Liver (tissue), 9 donors: ENCODE data around the gene GSE1. TPM values are rescaled to one million over a fixed set of nuclear protein-coding genes. Genes with fewer than 3 reads are reported as not detected.

Experiments used
- DNase-seq: peaks from one replicate; pipeline ENCODE4 v3.0.0-alpha.2; 2017; ENCODE audit warnings: low spot score
- H3K27ac ChIP-seq, 2 donors: one replicate each; pipeline ENCODE4 v1.7.0; 2013; ENCODE audit warnings: inconsistent platforms in 2 of 2, low read length in 2 of 2, control low read depth in 1 of 2, low read depth in 1 of 2, mild to moderate bottlenecking in 1 of 2
- H3K27me3 ChIP-seq, 4 donors: one replicate each; pipeline versions ENCODE4 v1.6.1 to v1.7.0; 2013; ENCODE audit warnings: low read length in 3 of 4, inconsistent platforms in 1 of 4, mild to moderate bottlenecking in 1 of 4, moderate library complexity in 1 of 4; ENCODE audit not compliant: control insufficient read depth in 4 of 4, insufficient read depth in 4 of 4
- H3K36me3 ChIP-seq, 4 donors: one replicate each; pipeline versions ENCODE4 v1.6.1 to v1.7.0; 2013; ENCODE audit warnings: low read length in 3 of 4, mild to moderate bottlenecking in 3 of 4, low read depth in 1 of 4, moderate library complexity in 1 of 4; ENCODE audit not compliant: control insufficient read depth in 4 of 4, insufficient read depth in 3 of 4
- H3K4me1 ChIP-seq, 4 donors: one replicate each; pipeline versions ENCODE4 v1.6.1 to v1.7.0; 2013; ENCODE audit warnings: low read length in 3 of 4, mild to moderate bottlenecking in 3 of 4, moderate library complexity in 1 of 4; ENCODE audit not compliant: control insufficient read depth in 4 of 4, insufficient read depth in 4 of 4
- H3K4me3 ChIP-seq, 3 donors: one replicate each; pipeline versions ENCODE4 v1.6.1 to v1.7.0; 2013; ENCODE audit warnings: low read length in 3 of 3, control low read depth in 1 of 3, low read depth in 1 of 3, mild to moderate bottlenecking in 1 of 3
- H3K9ac ChIP-seq, 2 donors: one replicate each; pipeline ENCODE4 v1.7.0; 2013; ENCODE audit warnings: low read length in 2 of 2, mild to moderate bottlenecking in 2 of 2, moderate library complexity in 2 of 2, control low read depth in 1 of 2, low read depth in 1 of 2
- H3K9me3 ChIP-seq, 4 donors: one replicate each; pipeline versions ENCODE4 v1.6.1 to v1.7.0; 2013; ENCODE audit warnings: low read length in 3 of 4; ENCODE audit not compliant: control insufficient read depth in 4 of 4
- CTCF ChIP-seq: fragments of 150-350 bp; IDR thresholded peaks from 2 replicates; pipeline ENCODE4 v1.5.1; 2017; ENCODE audit warnings: improper control_type of control experiment, low read depth, low read length; ENCODE audit not compliant: missing input control
- GABPA ChIP-seq, 2 donors: IDR thresholded peaks in 1 of 2; conservative IDR thresholded peaks in 1 of 2; 2 replicates each; pipeline ENCODE4 v1.6.1; 2016; ENCODE audit warnings: antibody characterized with exemption in 2 of 2, mild to moderate bottlenecking in 1 of 2, moderate library complexity in 1 of 2
- HNF4G ChIP-seq: IDR thresholded peaks from 2 replicates; pipeline ENCODE4 v1.6.1; 2016; ENCODE audit warnings: antibody characterized with exemption
- MAX ChIP-seq: IDR thresholded peaks from 2 replicates; pipeline ENCODE4 v1.6.1; 2016; ENCODE audit warnings: antibody characterized with exemption
- NR2F2 ChIP-seq: IDR thresholded peaks from 2 replicates; pipeline ENCODE4 v1.6.1; 2016; ENCODE audit warnings: antibody characterized with exemption
- RAD21 ChIP-seq, 2 donors: IDR thresholded peaks; 2 replicates each; pipeline ENCODE4 v1.6.1; 2016; ENCODE audit warnings: antibody characterized with exemption in 2 of 2, mild to moderate bottlenecking in 2 of 2
- REST ChIP-seq: IDR thresholded peaks from 2 replicates; pipeline ENCODE4 v1.6.1; 2016; ENCODE audit warnings: antibody characterized with exemption, mild to moderate bottlenecking
- RXRA ChIP-seq, 2 donors: IDR thresholded peaks; 2 replicates each; pipeline ENCODE4 v1.6.1; 2017 to 2018; ENCODE audit warnings: antibody characterized with exemption in 2 of 2, mild to moderate bottlenecking in 1 of 2
- SP1 ChIP-seq: IDR thresholded peaks from 2 replicates; pipeline ENCODE4 v1.6.1; 2018; ENCODE audit warnings: antibody characterized with exemption, mild to moderate bottlenecking
- YY1 ChIP-seq: IDR thresholded peaks from 2 replicates; pipeline ENCODE4 v1.6.1; 2016; ENCODE audit warnings: antibody characterized with exemption, mild to moderate bottlenecking
- ZBTB33 ChIP-seq: IDR thresholded peaks from 2 replicates; pipeline ENCODE4 v1.6.1; 2016; ENCODE audit warnings: antibody characterized with exemption
- WGBS: extraction: QIAGEN DNeasy Blood & Tissue Kit; methylation state at CpG from one replicate; pipeline ENCODE4 v1.1.7; 2013; 5-methylcytosine and 5-hydroxymethylcytosine counted together
- polyA plus RNA-seq, 2 donors: library from polyadenylated mRNA; stranded (reverse) in 1 of 2; unstranded in 1 of 2; fragments of 200-250 nt in 1 of 2; fragments of >200 nt in 1 of 2; fragmentation: Nextera tagmentation in 1 of 2; extraction: Ambion mirVana in 1 of 2; gene quantifications; one replicate each; pipeline versions ENCODE4 v1.2.1 to v1.2.3, GENCODE V29; 2013 to 2015
- total RNA-seq, 2 donors: library from RNA; depleted of rRNA; stranded (reverse); fragments of >200 nt; gene quantifications; one replicate each; pipeline ENCODE4 v1.2.3, GENCODE V29; 2014
- donor health status: healthy.
- donor health status: healthy.
- donor health status: healthy.
- donor health status: healthy.
- donor health status: healthy.

The GSE1 gene
- total and polyA plus RNA-seq, 4 donors: 9.9 to 37.7 (median 25.2) TPM

GRCh38 chr16:85715169-85716021, 102.3 kb downstream of the GSE1 start:
- H3K4me3 ChIP-seq: no peak overlapping the region
- no peak overlapping the region for H3K9ac ChIP-seq
- no peak for TF ChIP-seq MAX
- peak; percentile 57 for TF ChIP-seq NR2F2
- WGBS: 75% methylated on average over 22 of the region's 22 CpGs
- H3K36me3 ChIP-seq: no peaks in the 10 kb centered on the region
- no peak overlapping the region for H3K27ac ChIP-seq
- peaks cover 0 to 5% (median 0%) of the 10 kb centered on the region in 4 donors for H3K9me3 ChIP-seq
- H3K4me1 ChIP-seq: peaks cover 2 to 16% (median 5%) of the 10 kb centered on the region in 4 donors
- DNase-seq: no peak
- no peaks in the 10 kb centered on the region for H3K27me3 ChIP-seq

GRCh38 chr16:85716022-85716679, 103.0 kb downstream of the GSE1 start:
- Histone ChIP-seq H3K36me3 (no peaks in the 10 kb centered on the region), H3K9me3 (peaks cover 0 to 5% (median 0%) of the 10 kb centered on the region in 4 donors), H3K27ac (no peak overlapping the region), H3K4me3 (no peak overlapping the region), H3K9ac (no peak overlapping the region), H3K27me3 (no peaks in the 10 kb centered on the region), H3K4me1 (peaks cover 2 to 17% (median 5%) of the 10 kb centered on the region in 4 donors)
- WGBS: 60% methylated on average over 9 of the region's 9 CpGs
- DNase-seq: no peak
- TF ChIP-seq RXRA (IDR thresholded peaks at IDR 0.05) (no peak), ZBTB33 (no peak), RAD21 (IDR thresholded peaks at IDR 0.05) (no peak), CTCF (no peak)

- 79% methylated on average over 3 of the region's 3 CpGs for WGBS
- no peaks in the 10 kb centered on the region for H3K27me3 ChIP-seq
- H3K36me3 ChIP-seq: no peaks in the 10 kb centered on the region
- H3K9me3 ChIP-seq: peaks cover 0 to 4% (median 0%) of the 10 kb centered on the region in 4 donors
- H3K4me1 ChIP-seq: peaks cover 2 to 17% (median 5%) of the 10 kb centered on the region in 4 donors
- no peak for DNase-seq
- no peak overlapping the region for H3K9ac ChIP-seq
- H3K27ac ChIP-seq: no peak overlapping the region
- no peak overlapping the region for H3K4me3 ChIP-seq
- TF ChIP-seq GABPA (IDR thresholded peaks at IDR 0.05 in 1 of 2, conservative IDR thresholded peaks at IDR 0.05 in 1 of 2): no peak
- TF ChIP-seq HNF4G: no peak
- no peak for TF ChIP-seq MAX
- TF ChIP-seq CTCF: no peak
- no peak for TF ChIP-seq ZBTB33
- TF ChIP-seq SP1: no peak
- no peak for TF ChIP-seq REST
- TF ChIP-seq YY1: no peak
- TF ChIP-seq RAD21 (IDR thresholded peaks at IDR 0.05): no peak
Measured at GRCh38 chr16:85716680-85717038, 103.5 kb downstream of the GSE1 start.
